UCSD-AML1 (cell line): ENCODE data around the gene TIMP1.

Experiments used
- DNase-seq: peaks from one replicate; lab custom pipeline; 2025; ENCODE audit not compliant: unreplicated experiment; lab: John Stamatoyannopoulos, UW

TIMP1 gene

DNA sequence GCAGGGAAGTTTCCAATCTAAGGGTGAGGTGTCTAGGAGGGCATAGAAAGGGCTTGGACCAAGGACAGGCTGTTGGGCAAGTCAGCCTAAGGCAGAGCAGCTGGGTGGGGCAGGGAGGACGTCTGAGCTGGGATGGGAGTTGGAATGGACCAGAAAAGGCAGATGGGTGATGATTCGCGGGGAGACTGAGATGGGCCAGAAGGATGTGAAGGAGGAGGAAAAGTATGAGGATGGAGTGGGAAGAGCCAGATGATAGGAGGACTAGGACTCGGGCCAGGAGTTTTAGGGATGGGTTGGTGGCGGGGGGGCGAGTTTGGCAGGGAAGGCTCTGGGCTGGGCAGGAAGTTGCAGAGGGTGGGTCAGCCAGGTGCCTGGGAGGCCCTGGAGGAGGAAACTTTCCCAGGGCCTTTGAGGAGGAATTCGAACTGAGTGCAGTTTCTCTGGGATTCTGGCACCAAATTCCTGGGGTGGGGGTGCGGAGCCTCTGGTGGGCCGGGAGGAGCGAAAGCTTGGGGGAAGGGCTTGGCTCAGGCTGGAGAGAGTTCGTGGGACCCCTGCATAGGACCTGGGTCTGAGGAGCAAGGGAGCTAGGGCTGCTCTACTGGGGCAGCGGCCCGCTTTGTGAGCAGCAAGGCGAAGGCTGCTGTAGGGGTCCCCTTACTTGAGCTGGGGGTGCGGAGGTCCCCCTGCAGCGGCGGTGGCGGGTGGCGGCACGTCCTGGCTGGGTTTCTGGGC lies 8.7 kb upstream of the TIMP1 start:
- DNase-seq, result no peak

DNA sequence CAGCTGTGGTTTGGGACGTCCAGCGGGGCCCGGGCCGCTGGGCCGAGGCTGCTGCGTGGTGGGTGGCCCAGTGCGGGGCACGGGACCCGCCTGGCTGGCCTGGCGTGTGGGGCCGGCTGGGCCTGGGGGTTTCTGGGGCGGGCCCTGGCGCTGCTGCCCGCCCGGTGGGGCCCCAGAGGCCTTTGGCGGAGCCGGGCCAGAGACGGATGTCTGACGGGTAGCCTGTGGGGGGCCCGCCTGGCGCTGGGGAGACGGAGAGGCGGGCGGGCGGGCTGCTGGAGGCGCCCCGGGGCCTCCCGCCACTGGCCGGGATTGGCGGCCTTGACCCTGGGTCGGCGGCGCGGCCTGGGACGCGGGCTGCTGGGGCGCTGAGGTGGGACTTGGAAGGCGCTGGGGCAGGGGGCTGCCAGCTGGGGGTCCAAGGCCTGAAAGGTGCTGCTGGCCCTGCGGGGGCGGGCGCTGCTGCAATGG lies 8.1 kb upstream of the TIMP1 start:
- no peak for DNase-seq

DNA sequence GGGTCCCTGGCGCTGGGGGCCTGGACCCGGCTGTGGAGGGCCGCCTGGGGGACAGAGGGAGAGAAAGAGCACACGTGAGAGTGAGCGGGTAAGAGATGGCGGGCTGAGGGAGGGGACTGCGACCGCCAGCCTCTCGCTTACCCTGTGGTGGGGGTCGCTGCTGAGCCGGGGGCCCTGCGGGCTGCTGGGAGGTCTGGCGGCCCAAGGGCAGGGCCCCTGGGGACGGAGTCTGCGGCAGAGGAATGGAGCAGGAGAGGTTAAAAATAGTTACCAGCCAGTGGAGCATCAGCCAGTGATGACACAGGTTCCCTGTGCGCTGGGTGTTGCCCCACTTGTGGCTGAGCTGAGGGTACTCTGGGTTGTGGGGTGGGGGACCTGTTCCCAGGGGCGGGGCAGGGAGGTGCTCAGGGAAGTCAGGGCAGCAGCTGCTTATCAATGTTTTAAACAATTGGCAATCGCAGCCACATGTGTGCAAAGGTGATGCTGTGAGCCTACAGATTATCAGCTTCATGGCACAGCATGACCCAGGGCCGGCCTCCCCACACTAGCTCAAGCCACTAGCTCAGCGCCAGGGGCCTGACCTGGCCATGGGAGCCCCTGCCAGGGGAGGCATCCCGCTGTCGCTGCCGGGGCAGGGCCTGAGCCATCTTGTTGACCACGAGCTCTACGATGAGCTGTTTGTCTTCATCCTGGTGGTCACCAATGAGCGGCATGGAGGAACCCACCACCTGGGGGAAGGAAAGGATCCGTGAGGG lies 7.5 kb upstream of the TIMP1 start:
- DNase-seq, result no peak

DNA sequence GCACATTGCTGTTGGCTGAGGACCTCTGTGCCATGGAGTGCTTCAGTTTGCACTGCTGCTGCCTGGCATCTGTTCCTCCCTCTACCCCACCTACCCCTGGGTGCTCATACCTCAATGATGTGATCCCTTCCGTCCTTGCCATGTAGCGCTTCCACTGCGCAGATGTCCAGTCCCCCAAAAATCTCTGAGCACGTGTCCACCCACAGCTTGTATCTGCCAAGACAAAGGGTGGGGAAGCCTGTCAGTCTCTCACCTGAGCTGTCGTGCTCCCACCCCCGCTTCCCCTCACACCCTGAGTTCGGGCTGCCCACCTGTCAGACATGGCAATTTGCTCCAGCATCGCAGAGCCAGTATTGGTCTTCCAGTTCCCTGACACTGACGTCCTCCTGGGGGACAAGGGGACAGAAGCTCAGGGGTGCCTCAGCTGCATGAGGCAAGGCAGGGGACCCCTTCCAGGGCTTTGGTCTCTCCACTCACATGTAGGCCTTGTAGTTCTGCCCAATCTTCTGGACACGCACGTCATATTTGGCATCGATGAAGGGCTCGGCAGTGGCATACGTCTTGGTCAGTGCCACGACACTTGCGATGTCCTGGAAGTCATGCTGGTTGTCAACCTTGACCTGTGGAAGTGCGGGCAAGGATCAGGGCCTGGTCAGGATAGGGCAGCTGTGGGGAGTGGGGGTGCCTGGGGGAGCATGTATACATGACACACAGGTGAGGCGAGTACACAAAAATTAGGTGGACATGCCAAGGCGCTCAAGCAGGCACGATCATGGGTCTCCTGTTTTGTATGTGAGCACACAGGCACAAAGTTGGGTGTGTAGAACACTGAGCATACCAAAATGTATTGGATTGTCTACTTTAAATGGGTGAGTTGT lies 6.0 kb upstream of the TIMP1 start:
- no peak for DNase-seq

DNA sequence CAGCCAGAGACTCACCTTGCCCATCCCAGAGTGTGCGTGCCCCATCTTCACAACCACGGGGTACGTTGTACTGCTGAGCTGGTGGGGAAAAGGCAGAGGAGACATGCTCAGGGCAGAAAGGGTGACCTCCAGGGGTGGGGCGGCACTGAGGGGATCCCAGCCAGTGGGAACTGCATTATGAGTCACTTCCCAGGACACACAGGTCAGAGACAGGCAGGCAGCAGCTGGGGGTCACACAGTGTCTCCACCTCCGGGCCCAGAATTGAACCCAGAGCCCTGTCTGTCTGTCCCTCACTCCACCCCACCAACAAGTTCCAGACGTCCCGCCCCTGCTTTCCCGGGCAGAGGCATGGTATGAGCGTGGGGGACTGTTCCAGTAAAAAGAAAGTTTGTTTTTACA lies 4.8 kb upstream of the TIMP1 start:
- no peak for DNase-seq

DNA sequence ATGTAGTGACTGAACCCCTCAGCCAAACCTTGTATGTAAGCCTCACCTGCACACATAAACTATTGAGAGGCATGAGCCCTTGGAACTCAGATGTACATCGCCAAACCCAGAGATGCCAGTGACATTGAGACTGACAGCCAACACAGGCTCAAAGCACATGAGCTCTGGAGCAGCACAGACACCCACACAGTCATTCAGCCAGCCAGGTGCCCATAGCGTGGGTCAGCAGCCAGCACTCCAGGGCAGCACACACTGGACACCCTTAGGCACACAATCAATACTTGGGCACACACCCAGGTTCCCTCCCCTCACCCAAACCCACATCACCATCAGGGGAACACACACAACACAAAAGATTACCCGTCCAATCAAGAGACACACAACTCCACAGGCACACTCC lies 4.3 kb upstream of the TIMP1 start:
- no peak for DNase-seq

DNA sequence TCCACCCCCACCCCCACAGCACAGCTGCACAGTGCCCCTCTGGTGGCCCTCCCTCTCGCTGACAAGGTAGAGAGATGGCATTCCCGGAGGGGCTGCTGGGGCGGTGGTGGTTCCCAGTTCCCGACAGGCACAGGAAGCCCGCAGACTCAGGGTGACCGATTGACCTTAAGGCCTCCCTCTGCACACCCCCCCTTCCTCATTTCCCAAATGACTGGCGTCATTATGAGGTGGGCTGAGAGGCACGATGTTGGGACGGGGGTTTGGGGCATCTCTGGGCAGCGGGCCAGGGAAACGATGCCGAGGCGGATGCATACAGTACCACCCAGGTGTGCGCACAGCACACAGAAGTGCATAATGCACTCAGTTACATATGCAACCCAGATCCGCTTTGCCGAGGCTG lies 3.5 kb upstream of the TIMP1 start:
- no peak for DNase-seq

DNA sequence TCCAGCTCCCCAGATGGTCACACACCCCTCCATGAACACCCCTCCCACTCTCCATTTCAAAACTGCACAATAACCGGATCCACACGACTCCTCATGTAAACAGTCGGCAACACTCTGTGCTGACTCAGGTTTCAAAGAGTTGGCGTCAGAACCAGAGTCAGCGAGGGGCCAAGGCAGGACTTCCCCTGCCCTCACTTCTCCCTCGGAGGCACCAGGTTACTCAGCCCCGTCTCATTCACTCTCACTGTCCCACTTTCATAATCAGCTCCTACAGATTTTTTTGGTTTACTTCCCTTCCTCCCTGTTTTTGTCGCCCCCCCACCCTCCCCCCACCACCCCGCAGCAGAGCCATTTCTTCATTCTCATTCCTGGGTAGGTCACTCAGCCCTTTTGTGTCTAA lies 2.7 kb upstream of the TIMP1 start:
- no peak for DNase-seq

DNA sequence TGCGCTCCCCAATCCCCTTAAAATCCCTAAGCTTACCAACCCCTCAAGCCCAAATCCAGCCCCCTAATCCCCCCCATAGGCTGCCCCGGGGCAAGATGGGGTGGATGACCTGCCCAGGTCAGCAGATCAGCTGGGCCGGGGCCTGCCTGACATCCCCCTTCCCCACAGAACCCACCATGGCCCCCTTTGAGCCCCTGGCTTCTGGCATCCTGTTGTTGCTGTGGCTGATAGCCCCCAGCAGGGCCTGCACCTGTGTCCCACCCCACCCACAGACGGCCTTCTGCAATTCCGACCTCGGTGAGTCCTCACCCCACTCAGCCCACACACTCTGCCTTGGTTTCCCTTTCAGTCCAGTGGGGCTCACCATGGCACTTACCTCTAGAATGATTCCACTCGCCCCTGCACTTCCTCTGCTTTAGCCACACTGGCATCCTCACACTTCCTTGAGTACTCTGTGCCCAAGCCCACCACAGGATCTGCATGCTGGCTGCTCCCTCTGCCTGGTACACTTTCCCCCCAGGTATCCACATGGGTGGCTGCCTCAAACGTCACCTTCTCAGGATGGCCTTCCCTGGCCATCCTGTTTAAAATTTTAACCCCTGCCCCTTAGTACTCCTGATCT lies 1.1 kb downstream of the TIMP1 start:
- DNase-seq, result no peak

DNA sequence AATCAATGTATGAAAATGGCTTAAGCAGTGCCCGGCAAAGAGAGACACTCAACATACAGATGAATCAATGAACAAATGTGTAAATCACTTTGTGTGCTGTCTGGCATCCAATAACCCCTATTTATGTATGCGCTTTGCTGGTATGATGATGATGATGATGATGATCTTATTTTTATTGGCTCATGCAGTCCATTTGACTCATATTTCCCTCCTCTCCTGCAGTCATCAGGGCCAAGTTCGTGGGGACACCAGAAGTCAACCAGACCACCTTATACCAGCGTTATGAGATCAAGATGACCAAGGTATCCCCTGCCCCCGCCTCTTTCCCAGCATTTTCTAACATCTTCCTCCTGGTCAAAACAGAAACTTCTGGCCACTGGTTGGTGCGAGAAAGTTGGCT lies 2.5 kb downstream of the TIMP1 start:
- no peak for DNase-seq

DNA sequence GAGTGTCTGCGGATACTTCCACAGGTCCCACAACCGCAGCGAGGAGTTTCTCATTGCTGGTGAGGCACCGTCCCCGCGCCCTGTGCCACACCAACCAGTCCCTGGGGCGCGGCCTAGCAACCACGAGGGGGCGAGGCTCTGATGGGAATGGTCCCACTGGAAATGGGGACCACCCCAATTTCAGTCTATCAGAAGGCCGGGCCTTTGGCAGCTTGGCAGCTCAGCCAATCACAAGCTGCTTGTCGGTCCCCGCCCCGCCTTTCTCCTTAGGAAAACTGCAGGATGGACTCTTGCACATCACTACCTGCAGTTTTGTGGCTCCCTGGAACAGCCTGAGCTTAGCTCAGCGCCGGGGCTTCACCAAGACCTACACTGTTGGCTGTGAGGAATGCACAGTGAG lies 3.0 kb downstream of the TIMP1 start:
- no peak for DNase-seq

DNA sequence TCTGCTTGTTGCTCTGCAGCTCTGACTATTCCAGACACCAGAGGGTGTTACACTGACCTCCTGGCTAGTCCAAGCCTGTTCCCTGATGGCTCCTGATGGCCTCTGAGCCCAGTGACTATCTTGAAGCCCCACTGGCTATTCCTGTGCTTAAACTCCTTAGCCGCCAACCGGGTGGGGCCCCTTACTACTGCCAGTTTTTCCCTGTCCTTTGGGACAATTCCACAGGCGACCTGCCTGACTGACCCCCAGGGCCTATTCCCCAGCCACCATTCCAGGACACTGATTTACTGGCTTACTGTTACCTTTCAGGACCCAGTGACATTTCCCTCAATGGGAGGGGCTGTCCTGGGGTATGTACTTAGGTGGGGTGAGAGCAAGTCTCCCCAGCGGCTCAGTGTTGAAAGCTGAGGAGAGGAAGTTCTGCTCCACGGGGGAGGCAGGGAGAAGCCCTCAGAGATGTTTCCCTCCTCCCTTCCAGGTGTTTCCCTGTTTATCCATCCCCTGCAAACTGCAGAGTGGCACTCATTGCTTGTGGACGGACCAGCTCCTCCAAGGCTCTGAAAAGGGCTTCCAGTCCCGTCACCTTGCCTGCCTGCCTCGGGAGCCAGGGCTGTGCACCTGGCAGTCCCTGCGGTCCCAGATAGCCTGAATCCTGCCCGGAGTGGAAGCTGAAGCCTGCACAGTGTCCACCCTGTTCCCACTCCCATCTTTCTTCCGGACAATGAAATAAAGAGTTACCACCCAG lies 4.0 kb downstream of the TIMP1 start:
- no peak for DNase-seq

DNA sequence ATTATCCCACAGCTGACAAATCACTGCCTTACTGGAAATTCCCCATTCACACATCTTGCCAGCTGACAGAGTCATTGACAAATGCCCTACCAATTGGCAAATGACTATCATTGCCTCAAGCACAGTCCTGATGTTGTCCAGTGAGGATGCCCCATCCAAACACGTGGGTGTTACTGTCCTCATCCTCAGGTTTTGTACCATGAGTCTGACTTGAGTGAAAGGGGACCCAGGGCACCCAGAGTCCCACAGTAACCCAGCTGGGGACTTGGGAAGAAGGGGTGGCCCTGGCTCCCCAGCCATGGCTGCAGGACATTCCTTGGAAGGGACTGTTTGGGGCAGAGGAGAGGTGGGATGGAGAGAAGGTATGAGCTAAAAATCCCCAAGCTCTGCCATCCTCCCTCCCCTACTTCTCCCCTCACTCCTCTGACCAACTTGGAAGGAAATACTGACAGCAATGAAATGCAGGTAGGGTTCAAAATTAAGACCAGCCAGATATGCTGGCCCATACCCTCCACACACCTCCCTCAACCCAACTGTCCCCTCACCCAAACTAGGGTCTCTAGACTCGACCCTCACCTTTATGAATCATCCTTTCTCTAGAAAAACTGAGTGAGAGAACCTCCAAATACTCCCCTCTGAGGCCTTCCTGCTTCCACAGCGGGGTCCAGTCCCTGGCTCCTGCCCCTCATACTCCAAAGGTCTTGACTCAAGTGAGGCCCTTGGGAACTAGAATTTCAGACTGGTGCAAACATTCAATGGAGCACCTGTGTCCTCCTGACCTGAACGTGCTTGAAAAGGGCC lies 5.1 kb downstream of the TIMP1 start:
- no peak for DNase-seq

DNA sequence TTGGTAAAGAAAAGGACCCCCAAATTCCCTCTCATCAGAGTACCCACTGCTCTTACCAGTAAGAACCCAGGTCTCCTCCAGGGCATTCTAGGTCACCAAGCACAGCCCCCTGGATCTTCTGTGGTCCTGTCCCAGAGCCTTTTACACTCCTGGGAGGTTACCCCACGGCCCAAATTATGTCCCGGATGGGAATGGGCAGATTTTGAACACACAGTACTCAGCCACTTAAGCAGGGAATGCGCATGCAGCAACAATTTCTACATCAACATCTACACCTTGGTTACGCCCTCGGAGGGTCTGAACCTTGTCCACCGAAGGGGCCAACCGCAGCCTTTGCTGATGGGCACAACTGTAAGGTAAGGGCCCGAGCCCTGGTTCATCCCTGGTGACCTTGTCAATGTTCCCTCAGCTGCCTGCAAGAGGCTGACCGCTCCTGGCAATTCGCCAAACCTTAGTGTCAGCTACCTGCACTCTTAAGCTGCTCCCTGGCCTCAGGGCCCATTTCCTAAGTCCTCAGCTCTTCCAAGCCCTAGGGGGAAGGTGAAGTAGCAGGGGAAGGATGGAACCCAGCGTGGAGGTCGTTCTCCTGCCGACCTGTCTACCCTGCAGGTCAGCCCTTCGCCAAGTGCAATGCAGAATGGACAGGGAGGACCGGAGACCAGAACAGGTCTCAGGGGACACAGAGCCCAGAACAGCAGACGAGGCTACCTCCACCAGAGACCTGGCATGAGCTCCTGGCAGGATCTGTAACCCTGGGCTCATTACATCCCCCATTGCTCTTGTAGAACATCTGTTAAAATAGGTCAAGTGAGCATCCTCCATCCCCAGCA lies 5.9 kb downstream of the TIMP1 start:
- no peak for DNase-seq

DNA sequence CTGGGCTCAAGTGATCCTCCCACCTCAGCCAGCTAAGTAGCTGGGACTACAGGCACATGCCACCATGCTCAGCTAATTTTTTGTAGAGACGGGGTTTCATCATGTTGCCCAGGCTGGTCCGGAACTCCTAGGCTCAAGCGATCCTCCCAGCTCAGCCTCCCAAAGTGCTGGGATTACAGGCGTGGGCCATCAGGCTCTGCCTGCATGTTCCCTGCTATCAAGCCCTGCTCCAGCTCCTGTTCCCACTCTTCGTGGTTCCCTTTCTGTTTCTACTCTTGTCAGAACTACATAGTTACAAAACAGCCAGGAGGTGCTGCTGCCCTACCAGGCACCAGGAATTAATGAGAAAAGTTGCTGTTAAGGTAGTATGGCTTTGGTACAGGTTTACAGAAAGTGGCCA lies 8.7 kb downstream of the TIMP1 start:
- DNase-seq, result no peak

DNA sequence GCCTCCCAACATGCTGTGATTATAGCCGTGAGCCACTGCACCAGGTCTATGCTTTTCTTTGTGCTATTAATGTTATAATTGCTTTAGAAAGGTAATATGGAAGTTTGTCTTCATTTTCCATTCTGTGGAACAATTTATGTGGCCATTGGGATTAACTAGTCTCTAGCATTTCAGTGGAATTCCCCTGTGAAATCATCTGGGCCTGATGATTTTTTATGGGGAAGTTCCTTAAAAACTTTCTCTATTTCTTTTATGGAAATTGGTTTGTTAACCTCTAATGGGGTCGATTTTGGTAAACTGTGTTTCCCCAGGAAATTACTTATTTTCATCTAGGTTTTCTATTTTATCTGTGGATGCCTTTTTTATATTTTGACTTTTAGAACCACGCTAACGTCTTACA lies 11.3 kb downstream of the TIMP1 start:
- no peak for DNase-seq

DNA sequence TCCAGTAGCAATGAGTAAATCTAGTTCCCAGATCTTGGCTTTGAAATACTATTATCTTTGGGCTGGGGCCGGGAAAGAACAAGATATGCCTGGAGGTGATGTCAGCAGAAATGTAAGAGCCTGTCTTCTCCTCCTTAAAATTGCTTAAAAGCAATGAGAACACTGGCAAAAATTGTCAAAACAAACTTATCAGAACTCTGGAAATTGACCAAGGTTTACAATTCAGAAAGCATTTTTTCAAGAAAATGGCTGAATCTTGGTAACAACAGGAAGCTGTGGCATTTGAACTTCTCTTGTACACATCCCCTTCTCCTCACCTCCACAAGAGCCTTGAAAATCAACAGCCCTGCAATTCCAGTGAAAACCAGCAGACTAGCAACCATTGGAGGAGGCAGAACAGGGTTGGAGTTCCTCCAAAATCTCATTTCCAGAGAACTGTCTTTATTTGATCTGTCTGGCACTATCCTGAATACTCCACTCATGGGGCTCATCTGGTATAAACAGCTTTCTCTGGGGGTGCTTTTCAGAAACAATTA lies 13.5 kb downstream of the TIMP1 start:
- no peak for DNase-seq

DNA sequence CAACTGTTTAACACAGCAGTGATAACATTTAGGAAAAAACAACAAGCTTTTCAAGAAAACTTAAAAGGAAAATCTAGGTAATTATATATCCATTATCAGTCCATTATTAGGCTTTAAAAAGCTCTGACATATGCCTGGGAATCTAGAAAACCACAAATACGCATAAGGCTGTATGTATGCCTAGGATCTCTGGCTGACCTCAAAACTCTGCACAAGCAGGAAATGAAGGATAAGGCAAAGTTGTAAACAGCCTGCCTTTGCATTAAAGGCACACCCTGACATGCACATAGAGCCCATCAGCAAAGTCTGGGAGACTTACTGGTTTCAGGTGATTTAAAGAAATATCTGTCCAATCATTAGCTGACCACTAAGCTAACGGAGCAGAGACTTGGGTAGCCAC lies 14.0 kb downstream of the TIMP1 start:
- no peak for DNase-seq

DNA sequence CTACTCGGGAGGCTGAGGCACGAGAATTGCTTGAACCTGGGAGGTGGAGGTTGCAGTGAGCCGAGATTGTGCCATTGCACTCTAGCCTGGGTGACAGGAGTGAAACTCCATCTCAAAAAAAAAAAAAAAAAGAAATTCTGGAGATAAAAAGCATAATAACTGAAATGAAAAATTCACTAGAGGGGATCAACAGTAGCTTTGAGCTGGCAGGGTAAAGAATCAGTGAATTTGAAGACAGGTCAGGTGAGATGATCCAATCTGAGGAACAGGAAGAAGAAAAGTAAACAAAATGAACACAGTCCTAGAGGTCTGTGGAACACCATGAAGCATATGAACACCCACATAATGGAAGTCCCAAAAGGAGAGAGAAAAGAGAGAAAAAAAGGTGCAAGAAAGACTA lies 15.0 kb downstream of the TIMP1 start:
- DNase-seq, result no peak
